ENCODE results near the gene MICU1.

MICU1 gene

DNA sequence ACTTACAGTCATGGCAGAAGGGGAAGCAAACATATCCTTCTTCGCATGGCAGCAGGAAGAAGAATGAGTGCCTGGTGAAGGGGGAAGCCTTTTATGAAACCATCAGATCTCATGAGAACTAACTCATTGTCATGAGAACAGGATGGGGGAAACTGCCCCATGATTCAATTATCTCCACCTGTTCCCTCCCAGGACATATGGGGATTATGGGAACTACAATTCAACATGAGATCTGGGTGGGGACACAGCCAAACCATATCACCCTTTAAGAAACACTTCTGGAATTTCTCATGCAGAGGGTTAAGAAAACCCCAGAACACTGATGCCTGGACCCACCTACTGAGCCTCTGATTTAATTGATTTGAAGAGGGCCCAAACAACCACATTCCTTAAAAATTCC, 207.9 kb downstream of the MICU1 start:
- no peak overlapping the region for H3K4me3 ChIP-seq (ENCODE audit: insufficient read depth, low read length, poor library complexity, severe bottlenecking)
- H3K36me3 ChIP-seq (ENCODE audit: low read length) = no peaks in the 10 kb centered on the region
- no peak overlapping the region for H3K27ac ChIP-seq (ENCODE audit: low read depth, low read length)
- H3K9me2 ChIP-seq (replicated peaks; ENCODE audit: insufficient read depth, low read length) = no peaks in the 10 kb centered on the region
- H3K27me3 ChIP-seq (ENCODE audit: low read length) = no peaks in the 10 kb centered on the region
- no peaks in the 10 kb centered on the region for H3K9me3 ChIP-seq (ENCODE audit: insufficient read depth, low read length)
- H2AFZ ChIP-seq (ENCODE audit: low read depth, low read length, severe bottlenecking) = no peak overlapping the region
- H3K79me2 ChIP-seq (ENCODE audit: insufficient read depth, low read length) = no peaks in the 10 kb centered on the region
- H3K9ac ChIP-seq (ENCODE audit: low read length) = no peak overlapping the region
- TF ChIP-seq, protein P1, sequence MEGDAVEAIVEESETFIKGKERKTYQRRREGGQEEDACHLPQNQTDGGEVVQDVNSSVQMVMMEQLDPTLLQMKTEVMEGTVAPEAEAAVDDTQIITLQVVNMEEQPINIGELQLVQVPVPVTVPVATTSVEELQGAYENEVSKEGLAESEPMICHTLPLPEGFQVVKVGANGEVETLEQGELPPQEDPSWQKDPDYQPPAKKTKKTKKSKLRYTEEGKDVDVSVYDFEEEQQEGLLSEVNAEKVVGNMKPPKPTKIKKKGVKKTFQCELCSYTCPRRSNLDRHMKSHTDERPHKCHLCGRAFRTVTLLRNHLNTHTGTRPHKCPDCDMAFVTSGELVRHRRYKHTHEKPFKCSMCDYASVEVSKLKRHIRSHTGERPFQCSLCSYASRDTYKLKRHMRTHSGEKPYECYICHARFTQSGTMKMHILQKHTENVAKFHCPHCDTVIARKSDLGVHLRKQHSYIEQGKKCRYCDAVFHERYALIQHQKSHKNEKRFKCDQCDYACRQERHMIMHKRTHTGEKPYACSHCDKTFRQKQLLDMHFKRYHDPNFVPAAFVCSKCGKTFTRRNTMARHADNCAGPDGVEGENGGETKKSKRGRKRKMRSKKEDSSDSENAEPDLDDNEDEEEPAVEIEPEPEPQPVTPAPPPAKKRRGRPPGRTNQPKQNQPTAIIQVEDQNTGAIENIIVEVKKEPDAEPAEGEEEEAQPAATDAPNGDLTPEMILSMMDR (IDR thresholded peaks at IDR 0.05; ENCODE audit: insufficient read depth, low read length, poor library complexity, severe bottlenecking) = no peak
- TF ChIP-seq EZH2phosphoT487 (conservative IDR thresholded peaks at IDR 0.05; ENCODE audit: low read length) = no peak
- H3K4me2 ChIP-seq (ENCODE audit: low read depth, low read length, poor library complexity, severe bottlenecking) = no peak overlapping the region
- H3F3A ChIP-seq (ENCODE audit: insufficient read depth) = no peaks in the 10 kb centered on the region
- H4K20me1 ChIP-seq (ENCODE audit: low read depth, low read length) = no peaks in the 10 kb centered on the region

DNA sequence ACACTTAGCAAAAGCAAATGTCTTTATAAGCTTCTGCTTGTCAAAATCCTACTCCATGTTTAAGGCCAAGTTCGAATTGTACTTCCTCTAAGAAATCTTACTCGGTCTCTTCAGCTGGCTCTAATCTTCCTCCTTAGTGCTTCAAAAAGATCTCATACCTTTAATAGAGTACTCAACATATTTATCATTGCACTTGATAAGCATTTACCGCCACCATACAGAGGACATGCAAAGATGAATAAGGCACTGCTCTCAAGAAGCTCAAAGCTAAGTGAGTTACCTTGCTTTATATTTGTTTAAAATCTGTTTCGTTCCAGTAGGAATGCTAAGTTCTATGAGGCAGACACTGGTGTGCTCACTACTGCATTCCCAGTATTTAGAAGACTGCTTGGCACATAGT, 209.2 kb downstream of the MICU1 start:
- H3F3A ChIP-seq (ENCODE audit: insufficient read depth) = no peaks in the 10 kb centered on the region
- H3K79me2 ChIP-seq (ENCODE audit: insufficient read depth, low read length) = no peaks in the 10 kb centered on the region
- TF ChIP-seq EZH2phosphoT487 (conservative IDR thresholded peaks at IDR 0.05; ENCODE audit: low read length) = no peak
- TF ChIP-seq, protein P1 (IDR thresholded peaks at IDR 0.05; ENCODE audit: insufficient read depth, low read length, poor library complexity, severe bottlenecking) = no peak
- H3K9ac ChIP-seq (ENCODE audit: low read length) = no peak overlapping the region
- no peaks in the 10 kb centered on the region for H3K36me3 ChIP-seq (ENCODE audit: low read length)
- H3K4me3 ChIP-seq (ENCODE audit: insufficient read depth, low read length, poor library complexity, severe bottlenecking) = no peak overlapping the region
- no peaks in the 10 kb centered on the region for H3K27me3 ChIP-seq (ENCODE audit: low read length)
- no peaks in the 10 kb centered on the region for H3K9me2 ChIP-seq (replicated peaks; ENCODE audit: insufficient read depth, low read length)
- no peaks in the 10 kb centered on the region for H3K9me3 ChIP-seq (ENCODE audit: insufficient read depth, low read length)
- no peak overlapping the region for H3K4me2 ChIP-seq (ENCODE audit: low read depth, low read length, poor library complexity, severe bottlenecking)
- no peaks in the 10 kb centered on the region for H4K20me1 ChIP-seq (ENCODE audit: low read depth, low read length)
- H3K27ac ChIP-seq (ENCODE audit: low read depth, low read length) = no peak overlapping the region
- no peak overlapping the region for H2AFZ ChIP-seq (ENCODE audit: low read depth, low read length, severe bottlenecking)

DNA sequence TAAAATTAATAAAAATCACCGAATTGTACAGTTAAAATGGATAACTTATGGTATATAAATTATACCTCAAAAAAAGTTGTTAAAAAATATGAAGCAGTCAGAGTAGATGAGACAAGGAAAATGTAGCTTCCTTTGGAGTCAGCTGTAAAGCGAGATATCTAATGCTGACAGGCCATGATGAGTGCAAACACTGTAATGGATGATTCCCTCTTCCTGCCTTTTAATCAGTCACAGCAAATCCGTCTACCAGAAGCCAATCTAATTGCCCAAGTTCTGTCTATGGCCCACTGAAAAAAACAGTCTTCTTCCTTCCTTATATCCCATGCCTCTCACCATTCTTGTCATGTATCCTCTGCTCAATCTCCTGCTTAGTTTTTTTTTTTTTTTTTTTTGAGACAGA, 211.2 kb downstream of the MICU1 start:
- no peaks in the 10 kb centered on the region for H3K36me3 ChIP-seq (ENCODE audit: low read length)
- no peaks in the 10 kb centered on the region for H3K9me2 ChIP-seq (replicated peaks; ENCODE audit: insufficient read depth, low read length)

More for the DNA sequence above, 211.2 kb downstream of the MICU1 start:
- Histone ChIP-seq H4K20me1 (ENCODE audit: low read depth, low read length) (no peaks in the 10 kb centered on the region), H3K4me2 (ENCODE audit: low read depth, low read length, poor library complexity, severe bottlenecking) (no peak overlapping the region), H3K27ac (ENCODE audit: low read depth, low read length) (no peak overlapping the region), H3K27me3 (ENCODE audit: low read length) (no peaks in the 10 kb centered on the region), H3F3A (ENCODE audit: insufficient read depth) (no peaks in the 10 kb centered on the region), H2AFZ (ENCODE audit: low read depth, low read length, severe bottlenecking) (no peak overlapping the region), H3K4me3 (ENCODE audit: insufficient read depth, low read length, poor library complexity, severe bottlenecking) (no peak overlapping the region), H3K9ac (ENCODE audit: low read length) (no peak overlapping the region), H3K9me3 (ENCODE audit: insufficient read depth, low read length) (no peaks in the 10 kb centered on the region), H3K79me2 (ENCODE audit: insufficient read depth, low read length) (no peaks in the 10 kb centered on the region)
- no peak for TF ChIP-seq EZH2phosphoT487 (conservative IDR thresholded peaks at IDR 0.05; ENCODE audit: low read length)
- TF ChIP-seq, protein P1 (IDR thresholded peaks at IDR 0.05; ENCODE audit: insufficient read depth, low read length, poor library complexity, severe bottlenecking) = no peak

Data from SU-DHL-6 (cell line).